GM18502 (cell line): ENCODE results near the gene FAM184A.

Experiments
- ATAC-seq: cut with Tn5 transposase; IDR thresholded peaks from one replicate; pipeline ENCODE4 v1.9.1; 2021; ENCODE audit warnings: mild to moderate bottlenecking; ENCODE audit not compliant: unreplicated experiment, poor library complexity

FAM184A gene

GRCh38 chr6:118931436-118931835 is 147.0 kb downstream of the FAM184A start:
- no peak for ATAC-seq

DNA sequence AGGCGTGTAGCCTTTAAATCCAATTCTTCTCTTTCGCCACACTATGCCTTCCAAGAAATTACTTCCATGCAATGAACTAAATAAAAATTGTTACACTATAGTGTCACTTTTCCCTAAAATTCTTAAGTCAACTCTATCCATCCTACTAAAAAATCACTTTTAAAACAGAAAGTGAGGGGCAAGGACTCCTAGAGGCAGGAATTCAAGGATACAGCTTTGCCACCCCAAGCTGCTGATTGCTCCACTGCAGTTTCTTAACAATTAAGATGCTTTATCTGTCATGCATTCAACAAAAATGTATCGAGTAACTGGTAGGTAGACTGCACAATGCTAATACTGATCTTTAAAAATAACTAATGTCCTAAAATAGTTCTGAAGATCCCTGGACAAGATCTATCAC is 147.8 kb downstream of the FAM184A start:
- ATAC-seq, result no peak

GRCh38 chr6:118923035-118923434 is 155.4 kb downstream of the FAM184A start:
- ATAC-seq, result no peak

DNA sequence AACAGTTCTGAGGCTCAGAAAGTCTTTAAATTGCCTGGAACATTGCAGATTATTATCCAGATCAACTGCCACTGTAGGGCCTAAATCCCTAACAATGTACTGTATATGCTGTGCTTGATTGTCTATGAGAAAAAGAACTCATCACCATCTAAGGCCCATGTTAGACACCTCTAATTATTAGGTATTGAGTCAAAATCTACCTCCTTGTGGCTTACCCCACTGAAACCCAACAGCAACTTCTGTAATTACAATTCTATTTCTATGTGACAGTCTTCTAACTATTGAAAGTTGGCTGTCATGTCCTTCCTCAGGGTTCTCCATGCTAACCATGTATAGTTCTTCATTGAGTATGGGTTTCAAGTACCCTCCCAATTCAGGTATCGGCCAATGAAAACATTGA is 157.4 kb downstream of the FAM184A start:
- ATAC-seq, result no peak

DNA sequence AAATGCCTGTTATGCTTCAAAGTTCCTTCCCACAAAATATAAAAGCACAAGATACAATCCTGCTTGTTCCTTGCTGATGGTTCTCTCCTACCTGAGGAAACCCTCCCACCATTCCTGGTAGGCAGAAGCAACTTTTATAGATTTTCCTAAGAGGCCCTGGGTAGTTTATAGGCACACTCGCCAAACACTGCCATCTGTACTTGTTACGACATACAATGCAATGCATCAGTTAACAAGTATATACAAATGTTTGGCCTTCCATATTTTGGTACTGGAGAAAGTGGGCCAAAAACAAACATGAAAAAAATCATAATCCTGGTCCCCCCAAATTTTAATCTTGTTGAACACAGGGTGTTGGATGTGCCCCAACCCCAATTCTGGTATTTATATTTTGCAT is 160.1 kb downstream of the FAM184A start:
- no peak for ATAC-seq

GRCh38 chr6:118917546-118918328 is 160.7 kb downstream of the FAM184A start:
- ATAC-seq, result no peak

GRCh38 chr6:118914598-118914997 is 163.9 kb downstream of the FAM184A start:
- ATAC-seq, result no peak

DNA sequence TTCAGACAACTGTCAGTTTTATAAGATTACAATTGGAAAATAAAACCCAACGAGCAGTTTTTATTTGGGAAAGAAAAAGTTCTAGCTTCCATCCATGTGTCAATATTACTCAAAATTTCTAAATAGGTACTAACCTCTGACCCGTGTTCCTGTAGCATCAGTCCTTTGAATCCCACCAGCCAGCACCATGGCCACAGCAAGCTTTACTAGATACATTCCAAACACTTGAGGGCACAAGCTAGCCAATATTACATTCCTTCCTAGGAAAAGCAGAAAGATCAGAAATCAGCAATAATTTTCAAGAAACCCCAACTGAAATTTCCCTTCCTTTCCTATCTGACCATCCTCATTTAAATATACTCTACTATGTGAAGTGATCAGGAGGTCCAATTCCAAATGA is 165.3 kb downstream of the FAM184A start:
- no peak for ATAC-seq

DNA sequence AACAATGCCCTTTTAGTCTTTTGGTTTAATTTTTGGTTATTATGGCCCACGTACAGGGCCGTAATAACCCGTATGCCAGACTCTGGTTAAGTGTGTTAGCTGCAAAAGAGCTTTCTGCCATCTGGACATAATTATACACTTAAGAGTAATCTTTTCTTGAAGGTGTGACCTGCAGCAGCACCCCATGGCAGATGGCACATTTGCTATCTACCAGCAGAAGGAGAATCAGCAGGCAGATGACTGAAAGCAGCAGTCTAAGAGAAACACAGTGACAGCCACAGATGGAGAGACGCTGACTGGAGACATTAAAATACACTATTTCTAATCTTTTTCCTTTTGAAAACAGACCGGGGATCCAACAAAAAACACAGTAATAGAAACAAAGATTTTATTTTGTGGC is 165.8 kb downstream of the FAM184A start:
- no peak for ATAC-seq
